Uterus (tissue), 2 donors: ENCODE data around the gene PCYT1B.

Experiments used
- POLR2A ChIP-seq, 2 donors: fragments of 450-650 bp; IDR thresholded peaks; one replicate each; pipeline ENCODE4 v1.6.1; 2016; ENCODE audit warnings: antibody characterized with exemption in 2 of 2, mild to moderate bottlenecking in 1 of 2, moderate library complexity in 1 of 2
- TF ChIP-seq, protein P1 (sequence below), 4 experiments: fragments of 200-600 bp in 2 of 4; fragments of 450-650 bp in 2 of 4; sonication (generic) in 2 of 4; IDR thresholded peaks; one replicate each; pipeline ENCODE4 v1.5.1; 2016 to 2019; ENCODE audit warnings: antibody characterized with exemption in 4 of 4, mild to moderate bottlenecking in 2 of 4, moderate library complexity in 1 of 4

- TF ChIP-seq POLR2A (IDR thresholded peaks at IDR 0.05): no peak
- TF ChIP-seq, protein P1, sequence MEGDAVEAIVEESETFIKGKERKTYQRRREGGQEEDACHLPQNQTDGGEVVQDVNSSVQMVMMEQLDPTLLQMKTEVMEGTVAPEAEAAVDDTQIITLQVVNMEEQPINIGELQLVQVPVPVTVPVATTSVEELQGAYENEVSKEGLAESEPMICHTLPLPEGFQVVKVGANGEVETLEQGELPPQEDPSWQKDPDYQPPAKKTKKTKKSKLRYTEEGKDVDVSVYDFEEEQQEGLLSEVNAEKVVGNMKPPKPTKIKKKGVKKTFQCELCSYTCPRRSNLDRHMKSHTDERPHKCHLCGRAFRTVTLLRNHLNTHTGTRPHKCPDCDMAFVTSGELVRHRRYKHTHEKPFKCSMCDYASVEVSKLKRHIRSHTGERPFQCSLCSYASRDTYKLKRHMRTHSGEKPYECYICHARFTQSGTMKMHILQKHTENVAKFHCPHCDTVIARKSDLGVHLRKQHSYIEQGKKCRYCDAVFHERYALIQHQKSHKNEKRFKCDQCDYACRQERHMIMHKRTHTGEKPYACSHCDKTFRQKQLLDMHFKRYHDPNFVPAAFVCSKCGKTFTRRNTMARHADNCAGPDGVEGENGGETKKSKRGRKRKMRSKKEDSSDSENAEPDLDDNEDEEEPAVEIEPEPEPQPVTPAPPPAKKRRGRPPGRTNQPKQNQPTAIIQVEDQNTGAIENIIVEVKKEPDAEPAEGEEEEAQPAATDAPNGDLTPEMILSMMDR (IDR thresholded peaks at IDR 0.05): peak in 3 of 4 experiments; percentile 12 to 23 (median 17)
Observed at GRCh38 chrX:24693453-24694202, 46.5 kb upstream of the PCYT1B start, which contains the start of gene POLA1.
